GM18519 (cell line): Measurements from ENCODE around the gene FAM170B.
A peak's percentile ranks its signal among the peaks of the same experiment; 100 is the strongest.

Experiments
- ATAC-seq: cut with Tn5 transposase; IDR thresholded peaks from one replicate; pipeline ENCODE4 v1.9.1; 2021; ENCODE audit warnings: mild to moderate bottlenecking, moderate library complexity; ENCODE audit not compliant: unreplicated experiment, low FRiP score

Gene FAM170B

DNA sequence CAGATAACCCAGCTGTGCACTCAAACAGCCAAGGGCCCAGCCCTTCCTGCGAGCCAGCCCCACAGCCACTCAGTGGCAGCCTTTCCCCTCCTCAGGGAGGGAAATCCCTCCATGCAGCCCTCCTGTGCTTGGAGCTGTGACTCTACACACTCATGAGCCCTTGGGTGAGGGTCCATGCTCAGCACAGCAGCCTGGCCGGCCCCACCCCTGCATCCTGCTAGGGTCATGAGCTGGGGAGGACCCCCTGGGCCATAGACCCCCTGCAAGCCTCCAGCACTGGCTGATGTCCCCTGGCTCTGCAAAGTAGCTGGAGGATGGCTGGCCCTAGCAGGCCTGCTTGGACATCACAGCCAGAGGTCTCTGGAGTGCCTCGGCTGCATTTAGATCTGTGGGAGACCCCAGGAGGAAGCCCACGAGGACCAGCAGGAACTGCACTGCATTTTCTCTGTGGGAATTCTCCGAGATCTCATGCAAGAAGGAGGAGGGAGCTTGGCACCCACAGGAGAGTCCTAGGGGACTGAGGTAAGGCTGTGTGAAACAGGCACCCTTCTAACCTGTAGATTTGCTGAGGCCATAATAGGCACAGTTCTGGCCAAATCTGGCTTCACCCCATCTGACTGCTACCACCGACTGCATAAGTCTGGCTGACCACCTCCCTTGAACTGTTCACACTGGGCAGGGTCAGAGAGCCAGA is 37.0 kb upstream of the FAM170B start:
- no peak for ATAC-seq

DNA sequence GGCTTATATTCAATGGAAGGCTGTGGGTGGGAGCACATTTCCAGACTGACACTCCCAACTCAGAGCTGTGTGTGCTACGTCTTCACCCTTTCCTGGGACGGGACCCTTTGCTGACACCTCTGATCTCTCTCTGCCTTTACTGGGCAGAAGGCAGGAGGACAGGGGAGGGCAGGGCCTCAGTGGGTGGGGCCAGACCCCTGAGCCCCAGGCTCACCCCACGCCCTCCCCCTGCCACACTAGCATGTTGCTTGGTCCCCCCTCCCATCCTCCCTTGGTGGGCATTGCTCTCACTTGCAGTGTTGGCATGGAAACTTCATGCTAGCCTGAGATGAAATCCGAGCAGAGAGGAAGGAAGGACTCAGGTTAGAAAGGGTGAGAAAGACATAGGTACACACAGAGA is 36.0 kb upstream of the FAM170B start:
- ATAC-seq, result no peak

DNA sequence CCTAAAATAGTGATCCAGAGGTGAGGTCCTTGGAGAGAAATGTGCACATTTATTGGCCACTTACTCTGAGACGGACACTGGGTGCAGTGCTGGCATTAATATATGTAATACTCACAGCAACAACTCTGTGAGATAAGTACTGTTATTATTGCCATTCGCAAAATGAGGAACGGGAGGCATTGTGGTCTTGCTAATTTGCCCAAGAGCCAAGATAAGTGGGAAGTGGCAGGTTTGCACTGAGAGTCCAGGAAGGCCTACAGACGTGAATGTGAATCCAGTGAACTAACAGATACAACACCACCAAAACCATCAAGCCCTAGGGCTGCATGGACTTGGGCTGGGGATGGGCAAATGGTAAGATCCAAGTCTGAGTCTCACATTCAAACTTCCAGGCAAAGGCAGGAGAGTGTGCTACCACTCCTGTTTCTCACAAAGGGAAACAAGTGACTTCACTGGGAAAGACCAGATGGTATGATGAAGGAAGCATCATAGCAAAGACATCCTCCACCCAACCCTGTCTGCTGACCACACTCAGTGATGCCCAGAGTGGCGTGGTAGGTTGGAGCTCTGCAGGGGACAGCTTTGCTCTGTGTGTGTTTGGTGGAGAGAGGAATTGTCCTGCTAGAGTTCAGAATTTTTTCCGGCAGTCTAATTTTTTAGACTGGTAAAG is 35.1 kb upstream of the FAM170B start:
- ATAC-seq, result no peak

DNA sequence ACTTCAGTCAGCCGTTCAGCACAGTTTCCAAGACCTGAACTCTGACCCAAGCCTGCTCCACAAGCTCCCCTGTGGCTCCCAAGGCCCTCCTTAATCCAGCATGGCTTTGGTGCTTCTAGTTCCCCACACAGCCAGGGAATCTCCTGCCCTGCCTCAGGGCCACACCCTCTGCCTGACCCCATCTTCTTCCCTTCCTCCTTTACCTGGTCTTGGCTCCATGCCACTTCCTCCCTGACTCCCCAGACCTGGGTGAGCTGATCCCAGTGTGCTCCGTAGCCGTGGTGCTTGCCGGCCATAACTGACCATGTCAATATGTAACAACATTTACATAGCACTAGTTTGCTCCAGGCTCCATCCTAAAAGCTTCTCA is 34.3 kb upstream of the FAM170B start:
- ATAC-seq, result no peak

DNA sequence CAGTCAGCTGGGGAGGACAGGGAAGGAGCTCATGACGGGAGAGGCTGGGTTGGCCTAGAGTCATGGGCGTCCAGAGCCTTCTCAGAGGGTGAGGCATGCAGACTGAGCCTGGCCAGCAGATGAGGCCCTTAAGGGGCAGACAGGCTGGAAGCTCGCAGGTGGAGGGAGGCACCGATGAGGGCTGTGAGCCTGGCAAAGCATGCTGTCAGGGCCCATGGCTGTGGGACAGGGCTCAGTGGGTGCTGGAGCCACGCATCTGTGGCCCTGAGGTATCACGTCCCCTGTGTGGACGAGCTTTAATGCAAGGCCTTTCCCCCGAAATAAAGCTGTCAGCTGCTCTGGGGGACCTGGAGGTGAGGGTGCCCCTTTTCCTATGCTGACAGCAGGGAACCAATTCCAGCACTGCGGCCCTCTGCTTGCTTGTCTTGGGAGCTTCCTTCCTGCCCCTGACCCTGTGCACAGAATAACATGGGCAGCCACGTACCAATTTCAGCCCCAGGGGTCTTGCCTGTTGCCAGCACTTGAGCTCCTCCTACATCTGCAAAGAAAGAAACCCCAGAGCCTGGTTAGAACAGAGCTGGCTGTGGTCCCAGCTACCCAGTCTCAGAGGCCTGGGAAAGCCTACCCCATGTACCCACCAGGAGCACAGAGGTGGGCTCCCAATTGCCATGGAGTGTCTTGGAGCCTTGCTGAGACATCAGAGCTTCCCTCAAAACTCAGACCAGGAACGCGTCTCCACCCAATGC is 33.8 kb upstream of the FAM170B start:
- no peak for ATAC-seq

DNA sequence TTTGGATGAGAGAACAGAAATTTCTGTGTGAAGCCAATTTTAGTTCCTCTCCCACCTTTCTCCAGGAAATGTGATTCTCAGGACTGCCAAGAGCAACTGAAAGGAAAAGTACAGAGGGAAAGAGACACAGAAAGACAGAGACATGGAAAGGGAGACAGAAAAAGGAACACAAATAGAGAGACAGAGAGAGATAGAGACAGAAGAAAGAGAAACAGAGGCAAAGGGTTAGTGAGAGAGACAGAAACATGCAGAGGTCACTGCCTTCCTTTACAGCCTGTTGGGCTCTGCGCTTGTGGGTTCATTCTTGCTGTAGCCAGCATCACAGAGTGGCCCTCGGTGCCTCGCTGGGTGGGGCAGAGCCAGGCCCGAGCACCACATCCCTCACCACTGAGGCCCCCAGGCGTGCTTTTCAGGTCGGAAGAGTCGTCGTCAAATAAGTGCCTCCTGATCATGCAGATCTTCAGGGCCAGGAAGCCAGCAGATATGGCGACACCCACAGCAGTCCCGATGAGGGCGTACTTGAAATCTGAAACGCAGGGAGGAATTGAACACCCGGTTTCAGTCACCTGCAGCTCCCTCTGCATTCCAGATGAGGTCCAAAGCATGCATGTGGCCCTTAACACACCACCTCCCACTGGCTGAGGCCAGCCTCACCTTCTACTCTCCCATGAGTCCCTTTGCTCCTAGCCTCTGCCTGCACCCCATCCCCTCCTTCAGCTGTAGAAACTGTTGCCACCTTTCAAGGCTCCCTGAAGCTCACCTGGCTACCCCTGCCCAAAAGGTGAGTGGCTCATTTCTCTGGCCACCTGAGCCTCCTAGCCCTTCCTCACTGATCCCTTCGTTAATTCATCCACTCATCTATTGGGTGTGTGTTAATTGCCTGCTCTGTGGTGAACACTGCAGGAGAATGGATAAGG is 32.9 kb upstream of the FAM170B start:
- ATAC-seq, result no peak

DNA sequence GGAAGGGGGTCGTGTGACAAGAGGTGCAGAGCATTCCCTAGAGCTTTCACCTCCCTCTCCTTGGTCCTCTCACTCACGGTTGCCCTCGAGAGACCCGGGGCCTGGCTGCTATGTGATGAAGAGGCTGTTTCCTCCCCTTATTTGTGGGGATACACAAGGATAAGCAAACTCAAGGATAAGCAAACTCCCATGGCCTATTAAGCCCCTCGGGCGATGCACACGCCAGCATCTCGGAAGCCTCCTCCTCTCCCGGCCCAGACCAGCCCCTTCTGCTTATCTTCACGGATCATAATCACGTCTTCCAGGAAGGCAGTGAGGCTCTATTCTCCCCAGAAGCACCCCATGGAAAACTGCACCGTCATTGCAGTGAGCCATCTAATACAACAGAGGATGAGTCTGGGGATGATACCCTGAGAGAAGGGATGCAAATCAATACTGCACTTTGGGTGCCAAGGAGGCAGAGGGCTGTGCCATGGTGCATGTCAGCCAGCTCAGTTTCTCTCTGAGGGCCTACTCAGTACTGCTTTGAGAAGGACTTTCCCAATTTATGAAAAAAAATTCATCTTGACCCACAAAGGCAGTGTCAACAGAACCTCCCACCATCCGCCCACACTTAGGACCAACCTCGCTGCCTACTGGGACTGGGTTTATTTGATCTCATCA is 32.1 kb upstream of the FAM170B start:
- ATAC-seq, result no peak

DNA sequence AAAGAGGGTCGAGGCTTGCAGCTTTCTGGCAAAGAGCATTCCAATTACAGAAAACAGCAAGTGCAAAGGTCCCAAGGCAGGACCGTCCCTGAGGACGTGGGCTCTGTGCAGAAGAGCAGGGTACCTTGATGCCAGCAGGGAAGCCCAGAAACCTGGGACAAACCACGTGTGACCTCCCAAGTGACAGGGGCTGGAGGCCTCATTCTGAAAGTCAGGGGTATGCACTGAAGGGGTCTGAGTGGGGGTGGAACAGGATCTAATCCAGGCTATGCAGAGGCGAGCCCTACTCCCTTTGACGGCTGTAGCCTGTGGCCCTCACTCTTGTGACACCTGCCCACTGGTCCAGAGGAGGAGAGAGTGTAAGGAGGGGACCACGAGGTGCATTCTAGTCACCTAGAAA is 31.4 kb upstream of the FAM170B start:
- no peak for ATAC-seq

DNA sequence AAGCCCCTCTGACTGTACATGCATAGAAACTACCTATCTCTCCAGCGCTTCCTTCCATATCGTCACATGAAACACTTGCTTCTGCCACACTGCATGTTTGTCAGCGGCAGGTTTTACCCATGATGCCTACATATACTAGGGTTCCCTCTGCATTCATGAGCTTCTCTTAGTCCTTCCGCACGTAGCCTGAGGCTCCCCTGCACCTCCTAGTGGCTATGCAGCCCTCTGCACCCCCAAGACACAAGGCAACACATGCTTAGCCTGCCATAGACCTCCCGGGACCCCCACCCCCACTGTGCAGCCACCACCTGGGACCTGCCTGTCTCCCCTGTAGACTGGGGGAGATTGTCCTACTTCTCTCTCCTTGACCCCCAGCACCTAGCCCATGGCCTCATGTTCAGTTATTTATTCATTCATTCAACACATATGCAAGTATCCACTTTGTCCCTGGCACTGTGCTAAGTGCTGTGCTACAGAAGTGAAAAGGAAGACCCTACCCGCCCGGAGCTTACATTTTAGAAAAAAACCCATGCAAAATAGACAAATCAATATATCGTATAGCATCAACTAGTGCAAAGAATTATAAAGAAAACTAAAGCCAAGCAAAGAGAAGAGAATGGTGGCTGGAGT is 30.9 kb upstream of the FAM170B start:
- ATAC-seq, result peak; percentile 73

DNA sequence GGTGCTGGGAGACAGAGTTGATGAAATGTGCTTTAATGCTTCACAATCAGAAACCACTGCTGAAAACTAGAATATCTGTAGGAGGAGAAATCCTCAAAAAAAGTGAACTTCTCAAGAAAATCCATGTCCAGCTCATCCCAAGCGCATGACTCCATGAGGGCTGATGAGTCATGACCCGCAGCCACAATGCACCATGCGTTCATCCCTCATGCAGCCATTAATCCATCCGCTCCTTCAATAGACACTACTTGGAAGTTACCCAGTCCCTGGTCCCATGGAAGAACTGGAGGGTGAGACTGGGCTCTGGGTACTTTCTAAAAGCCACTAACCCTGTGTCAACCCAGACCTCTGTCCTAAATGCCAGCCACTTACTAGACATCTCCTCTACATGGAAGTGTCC is 29.9 kb upstream of the FAM170B start:
- ATAC-seq, result no peak

DNA sequence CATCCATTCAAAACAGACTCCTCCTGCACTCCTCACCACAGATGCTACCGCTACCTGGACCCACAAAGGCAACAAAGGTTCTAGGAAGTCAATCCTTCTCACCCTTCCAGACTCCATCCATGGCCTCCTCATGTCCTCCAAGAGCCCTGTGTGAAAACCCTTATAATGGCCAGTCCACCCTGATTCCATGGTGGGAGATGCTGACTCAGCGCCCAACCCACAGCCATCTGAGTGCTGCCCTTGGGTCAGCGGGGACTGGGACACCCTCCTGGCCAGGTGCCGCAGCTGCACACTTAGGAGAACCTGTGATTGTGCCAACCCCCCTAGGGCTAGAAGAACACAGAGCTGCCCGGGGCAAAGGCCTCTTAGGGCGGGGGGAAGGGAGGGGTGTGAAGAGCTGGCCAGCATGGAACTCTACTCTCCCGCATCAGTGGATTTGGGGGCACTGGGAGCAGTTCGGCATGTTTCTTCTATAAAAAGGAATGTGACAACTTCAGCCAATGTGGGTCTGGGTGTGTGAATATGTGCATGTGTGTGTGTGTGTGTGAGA is 29.0 kb upstream of the FAM170B start:
- ATAC-seq, result no peak

DNA sequence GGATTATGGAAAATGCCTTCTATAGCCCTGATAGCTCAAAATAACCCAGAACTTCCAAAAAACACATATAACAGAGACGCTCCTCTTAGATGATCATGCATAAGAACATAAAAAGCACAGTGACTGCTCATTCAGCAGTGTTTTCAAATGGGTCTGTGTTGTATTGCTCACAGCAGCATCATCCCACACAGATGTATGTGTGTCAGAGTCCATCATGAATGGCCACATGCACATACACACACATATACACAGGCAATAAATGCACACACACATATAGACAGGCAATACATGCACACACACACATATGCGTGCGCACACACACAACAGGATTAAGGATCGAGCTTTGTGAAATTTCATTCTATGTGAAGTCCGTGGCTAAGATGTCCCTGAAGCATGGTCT is 28.2 kb upstream of the FAM170B start:
- no peak for ATAC-seq

DNA sequence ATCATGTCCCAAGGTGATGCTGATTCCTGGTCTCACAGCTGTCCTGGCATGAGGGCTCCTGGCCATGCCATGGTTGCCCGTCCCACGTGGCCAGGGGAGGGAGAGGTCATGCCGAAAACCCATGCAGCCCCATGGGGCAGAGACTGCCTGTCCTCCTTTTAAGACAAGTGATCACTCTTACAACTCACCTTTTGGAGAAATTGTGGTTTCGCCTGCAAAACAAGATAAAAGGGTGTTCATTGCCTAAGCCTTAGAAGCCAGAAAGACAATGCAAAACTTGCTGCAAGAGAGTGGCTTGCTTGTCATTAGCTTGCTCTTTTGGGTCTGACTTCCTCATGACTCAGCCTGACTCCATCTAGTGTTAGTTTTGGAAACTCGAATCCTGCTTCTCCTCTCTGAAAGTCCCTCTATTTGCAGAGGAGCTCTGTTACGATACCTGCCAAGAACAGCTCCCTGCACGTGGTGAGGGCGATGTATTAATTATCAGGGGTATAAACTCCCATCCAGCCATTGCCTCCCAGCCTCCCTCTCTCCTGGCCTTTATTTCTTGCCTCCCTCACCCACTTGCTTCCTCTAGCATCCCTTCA is 27.7 kb upstream of the FAM170B start:
- no peak for ATAC-seq

DNA sequence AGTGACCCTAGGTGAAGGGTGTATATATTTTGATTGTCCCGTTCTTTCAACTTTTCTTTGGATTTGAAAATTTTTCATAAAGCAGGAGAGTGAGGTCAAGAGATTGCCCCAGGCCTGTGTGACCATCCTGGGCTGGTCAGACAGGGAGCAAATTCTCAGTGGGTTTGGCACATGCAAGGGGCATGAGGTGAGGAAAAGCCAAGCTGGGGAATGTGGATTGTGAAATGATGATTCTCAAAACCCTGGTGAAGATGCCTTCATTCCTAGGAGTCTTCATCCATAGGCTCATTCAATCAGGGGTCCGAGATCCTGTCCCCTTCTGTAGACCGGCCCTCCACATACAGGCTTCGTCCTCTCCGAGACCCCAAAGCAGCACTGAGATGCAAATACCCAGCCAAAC is 27.0 kb upstream of the FAM170B start:
- no peak for ATAC-seq

DNA sequence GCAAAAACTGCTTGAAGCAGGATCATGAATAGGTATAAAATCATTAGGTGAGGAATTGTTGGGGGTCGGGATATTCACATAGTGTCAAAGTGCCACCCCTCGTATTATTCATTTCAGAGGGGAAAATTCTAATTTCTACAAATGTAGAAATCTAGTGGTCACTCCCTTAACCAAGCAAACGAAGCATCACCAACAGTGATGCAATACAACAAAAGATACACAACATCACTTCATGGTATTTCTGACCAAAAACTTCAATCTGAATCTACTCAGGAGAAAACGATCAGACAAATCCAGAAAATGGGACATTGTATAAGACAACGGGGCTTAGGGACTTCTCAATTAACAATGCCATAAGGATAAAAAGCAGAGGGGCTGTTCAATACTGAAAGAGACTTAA is 26.3 kb upstream of the FAM170B start:
- no peak for ATAC-seq

DNA sequence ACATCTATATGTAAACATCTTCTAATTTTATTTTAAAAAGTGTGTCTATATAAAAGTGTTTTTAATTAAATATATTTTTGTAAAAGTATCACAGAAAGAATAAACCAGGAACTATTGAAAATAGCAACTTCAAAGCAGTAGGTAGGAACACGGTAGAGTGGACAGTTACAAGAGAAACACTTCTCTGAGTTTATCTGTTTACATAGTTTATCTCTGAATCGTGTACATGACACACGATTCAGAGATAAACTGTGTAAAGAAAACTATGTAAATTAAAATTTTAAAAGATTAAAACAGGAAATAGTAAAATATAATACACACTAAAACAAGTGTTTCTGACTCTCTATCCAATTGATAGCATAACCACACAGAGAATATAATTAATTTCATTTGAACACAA is 25.1 kb upstream of the FAM170B start:
- ATAC-seq, result no peak

DNA sequence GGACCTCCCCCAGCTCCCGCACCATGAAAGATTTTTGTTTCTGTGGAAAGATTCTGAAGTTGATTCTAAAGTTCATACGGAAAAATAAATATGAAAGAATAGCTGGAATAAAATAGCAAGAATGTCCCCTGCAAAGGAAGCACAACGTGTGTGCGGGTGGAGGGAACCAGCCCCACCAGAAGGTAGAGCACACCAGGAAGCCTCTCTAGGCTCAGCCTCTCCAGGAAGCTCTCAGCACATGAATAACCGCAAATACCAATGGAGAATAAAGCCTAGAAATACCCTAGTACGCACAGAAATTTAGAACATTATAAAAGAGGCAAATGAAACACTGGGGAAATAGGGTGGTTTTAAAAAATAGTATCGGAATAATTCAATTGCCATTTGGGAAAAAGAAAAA is 24.6 kb upstream of the FAM170B start:
- no peak for ATAC-seq

DNA sequence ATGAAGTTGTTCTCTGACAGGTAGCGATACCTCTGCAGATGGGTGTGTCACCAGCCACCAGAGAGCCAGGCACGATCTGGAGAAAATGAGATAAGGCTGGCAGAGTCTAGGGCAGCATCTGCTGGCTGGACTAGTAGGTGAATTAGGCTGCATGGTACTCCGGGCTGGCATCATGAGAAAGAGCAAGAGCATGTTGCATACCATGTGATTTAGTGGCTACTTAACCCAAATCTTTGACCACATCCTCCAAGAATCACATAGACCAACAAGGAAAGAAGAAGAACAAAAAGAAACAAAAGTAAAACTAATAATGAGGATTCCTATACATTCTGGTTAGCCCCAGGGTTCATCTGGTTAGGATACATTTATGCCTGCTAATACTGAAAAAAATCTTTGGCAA is 23.4 kb upstream of the FAM170B start:
- ATAC-seq, result no peak

DNA sequence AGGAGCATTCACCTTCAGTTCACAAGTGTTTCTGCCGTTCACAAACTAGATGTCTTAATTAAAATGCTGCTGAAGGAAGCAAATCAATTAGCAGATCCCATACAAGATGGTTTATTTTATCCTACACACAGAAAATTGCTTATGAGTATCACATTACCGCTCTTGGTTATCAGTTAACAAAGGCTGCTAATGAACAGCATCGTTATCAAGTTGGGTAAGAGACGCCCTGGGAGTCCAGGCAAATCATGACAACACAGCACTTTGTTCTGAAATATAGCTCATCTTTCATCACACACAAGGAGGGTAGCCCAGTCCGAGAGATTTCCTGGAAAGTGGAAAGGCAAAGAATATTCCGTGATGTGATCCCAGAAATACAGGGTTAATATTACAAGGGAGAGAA is 20.8 kb upstream of the FAM170B start:
- ATAC-seq, result no peak
